ENCODE measurements around the gene GNAI1.

The GNAI1 gene

DNA sequence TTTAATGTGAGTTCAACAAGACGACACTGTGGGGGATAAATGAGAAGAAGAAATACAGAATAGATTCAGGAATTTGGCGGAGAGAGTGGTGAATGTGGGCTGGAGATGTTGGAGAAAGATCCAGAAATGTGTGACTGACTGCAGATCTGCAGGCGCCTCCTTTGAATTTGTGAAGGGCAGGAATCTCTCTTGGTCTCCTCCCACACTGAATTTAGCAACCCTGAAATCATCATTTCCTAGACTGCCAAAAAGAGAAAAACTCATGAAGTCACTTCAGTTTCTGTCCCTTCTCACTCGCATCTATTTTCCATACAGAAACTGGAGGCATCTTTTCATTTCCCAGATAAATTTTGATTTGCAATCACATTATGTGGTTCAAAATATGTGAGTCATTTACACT is 128.7 kb downstream of the GNAI1 start:
- Histone ChIP-seq H3K27ac (ENCODE audit: low read depth, low read length) (no peak overlapping the region), H3K4me1 (ENCODE audit: insufficient read depth, low read length) (no peaks in the 10 kb centered on the region), H3K9me3 (ENCODE audit: low read length) (no peaks in the 10 kb centered on the region), H3K4me3 (ENCODE audit: low read depth in 1 of 2, low read length in 2 of 2) (no peak overlapping the region), H3K27me3 (ENCODE audit: control insufficient read depth in 1 of 2, insufficient read depth in 2 of 2, low read length in 2 of 2) (no peaks in the 10 kb centered on the region), H3K36me3 (ENCODE audit: insufficient read depth, low read length) (no peaks in the 10 kb centered on the region), H3K9ac (ENCODE audit: low read length) (no peak overlapping the region)

GRCh38 chr7:80263821-80264220 is 129.2 kb downstream of the GNAI1 start:
- Histone ChIP-seq H3K36me3 (ENCODE audit: insufficient read depth, low read length) (no peaks in the 10 kb centered on the region), H3K9me3 (ENCODE audit: low read length) (no peaks in the 10 kb centered on the region), H3K9ac (ENCODE audit: low read length) (no peak overlapping the region), H3K4me3 (ENCODE audit: low read depth in 1 of 2, low read length in 2 of 2) (no peak overlapping the region), H3K27ac (ENCODE audit: low read depth, low read length) (no peak overlapping the region), H3K4me1 (ENCODE audit: insufficient read depth, low read length) (no peaks in the 10 kb centered on the region), H3K27me3 (ENCODE audit: control insufficient read depth in 1 of 2, insufficient read depth in 2 of 2, low read length in 2 of 2) (no peaks in the 10 kb centered on the region)

DNA sequence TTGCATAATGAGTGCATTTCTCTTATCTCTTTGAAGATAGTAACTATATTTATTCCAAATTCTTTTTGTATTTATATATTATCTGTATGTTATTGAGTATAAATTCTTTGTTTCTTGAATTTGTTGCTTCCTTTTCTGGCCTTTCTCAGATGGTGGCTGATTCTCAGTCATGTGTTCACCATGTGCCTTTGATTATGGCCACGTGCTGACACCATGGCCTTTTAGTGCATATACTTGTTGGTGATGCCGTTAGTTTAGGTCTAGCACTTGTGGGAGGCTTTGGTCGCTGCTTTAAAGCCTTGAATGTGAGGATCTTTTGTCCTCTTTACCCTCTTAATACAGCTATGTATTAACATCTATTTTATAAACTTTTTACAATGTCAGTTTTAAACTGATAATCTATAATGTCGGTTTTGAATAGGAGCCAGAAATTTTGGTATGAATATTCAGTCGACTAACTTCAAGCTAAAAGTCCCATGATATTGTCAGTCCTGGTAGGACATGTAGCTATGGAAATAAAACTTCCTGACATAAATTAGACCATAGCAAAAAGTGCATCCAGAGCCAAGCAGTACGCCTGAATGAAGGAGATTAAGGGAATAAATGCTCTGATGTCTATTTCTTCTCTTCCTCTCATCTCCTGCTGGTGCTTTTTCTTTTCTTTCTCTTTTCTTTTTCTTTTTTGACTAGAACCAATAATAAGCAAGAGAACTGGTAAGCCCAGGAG is 130.3 kb downstream of the GNAI1 start:
- Histone ChIP-seq H3K9ac (ENCODE audit: low read length) (no peak overlapping the region), H3K27me3 (ENCODE audit: control insufficient read depth in 1 of 2, insufficient read depth in 2 of 2, low read length in 2 of 2) (no peaks in the 10 kb centered on the region), H3K4me1 (ENCODE audit: insufficient read depth, low read length) (no peaks in the 10 kb centered on the region), H3K27ac (ENCODE audit: low read depth, low read length) (no peak overlapping the region), H3K36me3 (ENCODE audit: insufficient read depth, low read length) (no peaks in the 10 kb centered on the region), H3K4me3 (ENCODE audit: low read depth in 1 of 2, low read length in 2 of 2) (no peak overlapping the region), H3K9me3 (ENCODE audit: low read length) (no peaks in the 10 kb centered on the region)

GRCh38 chr7:80272560-80273239 is 138.1 kb downstream of the GNAI1 start:
- H3K27ac ChIP-seq (ENCODE audit: low read depth, low read length), result no peak overlapping the region
- H3K4me3 ChIP-seq (ENCODE audit: low read depth in 1 of 2, low read length in 2 of 2), result no peak overlapping the region
- H3K4me1 ChIP-seq (ENCODE audit: insufficient read depth, low read length), result peaks cover 8% of the 10 kb centered on the region
- H3K27me3 ChIP-seq (ENCODE audit: control insufficient read depth in 1 of 2, insufficient read depth in 2 of 2, low read length in 2 of 2), result no peaks in the 10 kb centered on the region
- no peaks in the 10 kb centered on the region for H3K9me3 ChIP-seq (ENCODE audit: low read length)
- H3K36me3 ChIP-seq (ENCODE audit: insufficient read depth, low read length), result no peaks in the 10 kb centered on the region
- H3K9ac ChIP-seq (ENCODE audit: low read length), result no peak overlapping the region

GRCh38 chr7:80273327-80273726 is 138.7 kb downstream of the GNAI1 start:
- H3K27me3 ChIP-seq (ENCODE audit: control insufficient read depth in 1 of 2, insufficient read depth in 2 of 2, low read length in 2 of 2), result no peaks in the 10 kb centered on the region
- H3K4me1 ChIP-seq (ENCODE audit: insufficient read depth, low read length), result peaks cover 15% of the 10 kb centered on the region

GRCh38 chr7:80275192-80275605 is 140.6 kb downstream of the GNAI1 start:
- Histone ChIP-seq H3K27me3 (ENCODE audit: control insufficient read depth in 1 of 2, insufficient read depth in 2 of 2, low read length in 2 of 2) (no peaks in the 10 kb centered on the region), H3K4me1 (ENCODE audit: insufficient read depth, low read length) (peaks cover 29% of the 10 kb centered on the region), H3K4me3 (ENCODE audit: low read depth in 1 of 2, low read length in 2 of 2) (no peak overlapping the region)

More at GRCh38 chr7:80273327-80273726, 138.7 kb downstream of the GNAI1 start:
- Histone ChIP-seq H3K9me3 (ENCODE audit: low read length) (no peaks in the 10 kb centered on the region), H3K4me3 (ENCODE audit: low read depth in 1 of 2, low read length in 2 of 2) (no peak overlapping the region), H3K36me3 (ENCODE audit: insufficient read depth, low read length) (no peaks in the 10 kb centered on the region), H3K27ac (ENCODE audit: low read depth, low read length) (no peak overlapping the region), H3K9ac (ENCODE audit: low read length) (no peak overlapping the region)

More at GRCh38 chr7:80275192-80275605, 140.6 kb downstream of the GNAI1 start:
- Histone ChIP-seq H3K36me3 (ENCODE audit: insufficient read depth, low read length) (no peaks in the 10 kb centered on the region), H3K27ac (ENCODE audit: low read depth, low read length) (no peak overlapping the region), H3K9me3 (ENCODE audit: low read length) (no peaks in the 10 kb centered on the region), H3K9ac (ENCODE audit: low read length) (no peak overlapping the region)
